Fibroblast of skin of left biceps (primary cell): ENCODE data around the gene PRKD3.

ENCODE experiments used
- DNase-seq, 2 experiments: peaks; one replicate each; pipeline ENCODE4 v3.0.0-alpha.2; 2013; ENCODE audit warnings: low read depth in 2 of 2

PRKD3 gene

DNA sequence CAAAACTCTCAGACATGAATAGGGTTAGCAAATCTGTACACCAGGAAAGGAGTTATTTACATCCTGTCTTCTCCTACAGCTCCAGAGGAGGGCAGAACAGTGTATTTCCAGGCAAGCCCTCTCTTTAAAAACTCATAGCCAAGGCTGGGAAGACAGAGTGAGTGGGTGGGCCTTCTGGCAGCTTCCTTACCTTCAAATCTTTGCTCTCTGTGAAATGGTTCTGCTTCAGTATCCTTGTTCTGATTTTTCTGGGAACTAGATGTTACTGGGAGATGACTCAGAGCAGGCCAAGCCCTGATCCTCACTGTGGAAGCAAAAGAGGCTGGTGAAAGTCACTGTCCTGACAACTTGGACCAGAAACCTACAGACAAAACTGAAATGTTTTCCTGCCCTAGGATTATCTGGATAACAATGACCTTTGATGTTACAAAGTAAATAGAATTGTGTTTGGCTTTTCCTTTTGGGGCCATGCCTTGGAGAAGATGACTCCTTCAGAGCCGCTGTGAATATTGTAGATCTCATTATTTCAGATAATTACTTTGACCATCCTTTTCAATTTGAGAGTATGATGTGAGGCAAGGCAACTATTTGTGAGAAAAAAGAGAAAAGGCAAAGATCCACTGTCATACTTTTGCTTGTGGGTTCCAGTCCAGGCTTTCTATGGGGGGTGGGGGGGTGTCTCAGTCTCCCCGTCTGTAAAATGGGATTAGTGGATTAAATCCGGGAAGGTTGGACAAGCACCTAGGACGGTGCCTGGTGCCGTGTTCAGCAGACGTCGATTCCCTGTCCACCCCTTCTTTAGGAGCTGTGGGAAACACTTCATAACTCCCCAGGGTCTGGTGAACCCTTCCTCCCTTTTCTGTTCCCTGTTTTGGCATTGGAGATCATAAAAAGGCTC, 19.2 kb upstream of the PRKD3 start:
- peak; percentile 30 to 33 for DNase-seq

DNA sequence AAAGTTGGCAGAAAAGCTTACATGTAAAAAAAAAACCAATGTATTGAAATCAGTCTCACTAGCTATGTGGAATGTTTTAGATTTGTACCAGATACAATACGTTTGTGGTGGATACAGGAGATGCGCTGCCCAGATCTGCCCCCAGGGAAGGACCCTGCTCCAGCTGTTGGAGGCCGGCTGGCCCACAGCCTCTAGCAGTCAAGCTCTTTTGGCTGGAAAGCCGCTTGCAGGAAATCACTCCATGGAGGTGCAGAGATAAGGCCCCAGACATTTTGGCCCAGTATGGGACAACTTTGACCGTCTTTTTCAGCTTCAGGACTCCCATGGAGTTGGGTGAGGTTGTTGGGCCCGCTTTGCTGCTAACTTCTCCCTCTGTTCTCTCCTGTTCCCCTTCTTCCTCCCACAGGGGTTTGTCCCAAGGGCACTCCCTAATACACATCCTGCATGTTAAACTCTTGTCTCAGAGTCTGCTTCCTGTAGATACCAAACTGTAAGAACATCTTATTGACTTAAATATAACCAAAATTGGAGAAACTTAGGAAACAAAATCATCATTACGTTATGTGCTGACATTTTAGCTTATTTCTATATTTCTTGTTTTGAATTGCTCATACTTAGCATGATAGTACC, 18.1 kb upstream of the PRKD3 start:
- DNase-seq: no peak

GRCh38 chr2:37340637-37341036, 16.0 kb upstream of the PRKD3 start:
- no peak for DNase-seq

DNA sequence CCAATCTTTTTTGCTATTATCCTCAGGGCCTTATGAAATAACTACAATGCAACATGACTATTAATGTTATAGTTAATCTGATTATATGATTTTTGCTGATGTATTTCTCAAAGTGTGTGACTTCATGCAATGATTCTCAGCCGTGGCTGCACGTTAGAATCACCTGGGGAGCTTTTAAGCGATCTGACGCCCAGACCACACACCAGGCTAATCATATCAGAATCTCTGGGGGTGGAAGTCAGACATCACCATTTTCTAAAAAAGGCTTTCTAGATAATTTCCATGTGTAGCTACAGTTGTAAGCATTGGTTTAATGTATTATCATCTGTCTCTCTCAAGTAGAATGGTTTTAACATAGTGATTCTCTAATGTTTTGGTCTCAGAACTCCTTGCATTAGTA, 14.3 kb upstream of the PRKD3 start:
- no peak for DNase-seq

- no peak for DNase-seq
Observed at GRCh38 chr2:37337620-37338280, 13.1 kb upstream of the PRKD3 start.

- no peak for DNase-seq
Observed at GRCh38 chr2:37335604-37336003, 11.0 kb upstream of the PRKD3 start.

- DNase-seq: no peak
Observed at GRCh38 chr2:37333256-37333655, 8.6 kb upstream of the PRKD3 start.

DNA sequence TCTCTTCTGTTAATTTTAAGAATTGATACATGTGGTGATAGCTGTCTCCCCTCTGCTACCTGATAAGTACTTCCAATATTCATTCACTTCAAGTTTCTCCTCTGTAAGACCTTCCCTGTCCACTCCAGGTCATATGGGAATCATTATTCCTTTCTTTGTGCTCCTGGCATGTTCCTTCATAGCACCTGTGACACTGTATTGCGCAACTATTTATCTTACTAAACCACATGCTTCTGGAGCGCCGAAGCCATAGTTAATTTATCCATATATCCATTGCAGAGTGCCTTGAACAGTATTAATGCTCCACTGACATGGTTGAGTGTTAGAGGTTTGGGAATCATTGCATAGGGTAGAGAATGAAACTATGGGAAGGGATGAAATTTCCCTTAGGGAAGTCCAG, 7.9 kb upstream of the PRKD3 start:
- DNase-seq: no peak

DNA sequence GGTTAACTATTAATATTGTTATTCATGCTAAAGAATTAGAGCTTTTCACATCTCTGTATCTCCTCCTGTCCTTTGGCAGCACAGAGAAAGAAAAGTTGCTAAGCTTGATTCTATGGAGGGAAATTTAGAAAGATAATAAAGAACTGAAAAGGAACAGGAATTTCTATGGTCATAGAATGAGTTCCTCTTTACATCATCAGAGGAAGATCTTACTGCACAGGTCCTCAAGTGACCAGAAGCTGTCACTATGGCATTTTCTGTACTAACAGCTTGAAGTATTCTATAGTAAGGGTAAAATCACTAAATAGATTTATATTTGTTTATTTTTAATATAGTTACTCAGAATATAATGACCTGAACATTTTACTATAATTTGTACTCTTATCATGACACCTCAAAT, 6.0 kb upstream of the PRKD3 start:
- no peak for DNase-seq

- no peak for DNase-seq
Observed at GRCh38 chr2:37326866-37327634, 2.4 kb upstream of the PRKD3 start.

GRCh38 chr2:37326285-37326684, 1.7 kb upstream of the PRKD3 start:
- peak; percentile 37 to 50 for DNase-seq

DNA sequence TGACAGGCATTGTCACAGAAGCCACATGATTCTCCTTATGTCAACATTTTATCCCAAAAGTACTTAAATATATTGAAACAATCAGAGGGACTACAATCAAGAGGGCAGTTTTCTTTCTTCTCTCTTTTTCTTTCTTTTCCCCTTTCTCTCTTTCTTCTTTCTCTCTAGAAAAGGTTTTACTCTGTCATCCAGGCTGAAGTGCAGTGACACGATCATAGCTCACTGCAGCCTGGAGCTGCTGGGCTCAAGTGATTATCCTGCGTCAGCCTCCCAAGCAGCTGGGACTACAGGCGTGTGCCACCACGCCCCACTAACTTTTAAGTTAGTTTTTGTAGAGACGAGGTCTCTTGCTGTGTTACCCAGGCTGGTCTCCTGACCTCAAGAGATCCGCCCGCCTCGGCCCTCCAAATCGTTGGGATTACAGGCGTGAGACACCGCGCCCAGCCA, 1.0 kb upstream of the PRKD3 start:
- DNase-seq: no peak

DNA sequence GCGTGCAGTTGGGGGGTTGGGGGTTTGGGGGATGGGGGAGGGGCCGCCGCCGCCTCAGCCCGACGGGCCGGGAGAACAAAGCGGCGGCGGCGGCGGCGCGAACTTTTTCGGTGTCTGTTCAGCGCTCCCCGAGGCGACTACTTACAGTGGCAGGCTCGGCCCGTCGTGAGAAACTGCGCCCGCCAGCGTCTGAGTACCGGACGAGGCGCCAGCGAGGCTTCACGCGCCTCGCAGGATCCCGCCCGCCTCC, 172 bp downstream of the PRKD3 start:
- DNase-seq: peak; percentile 44 to 45

GRCh38 chr2:37323781-37324535, 675 bp downstream of the PRKD3 start:
- DNase-seq: no peak

GRCh38 chr2:37323176-37323780, 1.4 kb downstream of the PRKD3 start:
- DNase-seq: no peak

DNA sequence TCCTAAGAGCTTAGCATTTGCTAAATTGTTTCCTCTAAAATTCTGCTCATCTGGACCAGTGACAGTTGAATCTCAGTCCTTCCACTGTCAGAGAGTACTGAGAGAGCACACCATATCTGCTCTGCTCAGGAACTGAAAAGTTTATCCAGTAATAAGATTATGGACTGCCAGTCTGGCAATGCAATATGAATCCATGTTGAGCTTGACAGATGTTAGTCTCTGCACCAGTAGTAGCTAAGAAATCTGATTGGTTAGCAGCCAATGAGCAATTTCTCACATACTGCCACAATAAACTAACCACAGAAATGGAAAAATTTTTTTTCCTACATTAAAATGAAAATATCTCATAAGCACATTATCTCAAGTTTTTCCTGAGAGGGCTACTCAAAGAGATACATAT, 2.3 kb downstream of the PRKD3 start:
- DNase-seq: peak in 1 of 2 experiments; percentile 36

GRCh38 chr2:37321029-37321682, 3.5 kb downstream of the PRKD3 start:
- DNase-seq: no peak

GRCh38 chr2:37319754-37320609, 4.7 kb downstream of the PRKD3 start:
- DNase-seq: no peak

DNA sequence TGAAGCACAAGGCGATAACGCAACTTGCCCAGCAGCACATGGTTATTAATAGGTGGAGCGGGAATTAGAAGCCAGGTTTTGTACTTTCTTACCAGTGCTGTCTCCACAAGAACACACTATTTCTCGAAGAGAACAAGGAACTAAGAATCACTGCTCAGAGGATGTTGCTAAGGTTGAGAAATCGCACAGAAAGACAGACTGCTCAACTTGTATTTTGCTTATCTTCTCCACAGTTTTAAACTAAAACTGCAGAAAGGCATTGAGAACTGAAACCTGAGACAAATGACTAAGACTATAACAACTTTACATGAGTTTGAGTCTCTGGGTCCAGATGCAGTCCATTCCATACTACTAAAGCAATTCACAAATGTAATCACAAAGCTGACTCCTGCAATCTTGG, 6.2 kb downstream of the PRKD3 start:
- peak; percentile 47 to 48 for DNase-seq

DNA sequence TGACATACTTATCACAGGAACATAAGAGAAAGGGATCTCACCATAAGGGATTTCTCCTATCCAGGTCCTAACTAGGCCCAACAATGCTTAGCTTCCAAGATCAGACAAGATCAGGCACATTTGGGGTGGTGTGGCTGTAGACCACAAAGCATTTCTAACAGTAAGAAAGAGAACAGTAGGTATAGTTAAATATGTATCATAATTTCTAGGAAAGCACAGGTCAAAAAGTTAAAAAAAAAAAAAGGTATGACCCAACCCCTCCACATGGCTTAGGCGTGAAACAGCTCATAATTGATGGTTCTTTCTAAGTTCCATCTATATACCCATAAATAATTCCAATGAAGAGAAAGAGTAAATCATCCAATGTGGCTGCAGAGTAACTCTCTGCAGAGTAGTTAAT, 6.9 kb downstream of the PRKD3 start:
- DNase-seq: no peak
